CD14-positive monocyte (primary cell): ENCODE measurements around the gene RPE. TPM values are rescaled to one million over a fixed set of nuclear protein-coding genes. Genes with fewer than 3 reads are reported as not detected.

Source experiments
- DNase-seq, 3 donors: peaks; one replicate each; pipeline ENCODE4 v3.0.0-alpha.2; 2011 to 2022
- H2AFZ ChIP-seq: 2 replicates; pipeline ENCODE4 v1.6.0; 2012; ENCODE audit warnings: mild to moderate bottlenecking, low read depth, low read length, inconsistent platforms; ENCODE audit not compliant: insufficient read depth, poor library complexity, severe bottlenecking
- H3K27ac ChIP-seq, 2 donors: 1 replicate in 1 of 2; 2 replicates in 1 of 2; pipeline ENCODE4 v1.5.1; 2012 to 2013; ENCODE audit warnings: low read length in 2 of 2, control low read depth in 1 of 2, inconsistent platforms in 1 of 2, low read depth in 1 of 2, mild to moderate bottlenecking in 1 of 2
- H3K27me3 ChIP-seq, 2 donors: one replicate each; pipeline versions ENCODE4 v1.6.0 to v1.6.1; 2011 to 2013; ENCODE audit warnings: low read length in 2 of 2; ENCODE audit not compliant: control insufficient read depth in 2 of 2, insufficient read depth in 2 of 2
- H3K36me3 ChIP-seq, 2 donors: replicated peaks in 1 of 2; 1 replicate in 1 of 2; 2 replicates in 1 of 2; pipeline versions ENCODE4 v1.5.1 to v1.6.1; 2012 to 2013; ENCODE audit warnings: low read length in 2 of 2, control low read depth in 1 of 2, inconsistent platforms in 1 of 2, mild to moderate bottlenecking in 1 of 2; ENCODE audit not compliant: insufficient read depth in 2 of 2, control insufficient read depth in 1 of 2
- H3K4me1 ChIP-seq, 2 donors: 1 replicate in 1 of 2; 2 replicates in 1 of 2; pipeline versions ENCODE4 v1.5.1 to v1.6.1; 2012 to 2013; ENCODE audit warnings: low read length in 2 of 2, control low read depth in 1 of 2, inconsistent platforms in 1 of 2, mild to moderate bottlenecking in 1 of 2, moderate library complexity in 1 of 2; ENCODE audit not compliant: insufficient read depth in 2 of 2, control insufficient read depth in 1 of 2
- H3K4me2 ChIP-seq: replicated peaks from 2 replicates; pipeline ENCODE3; 2012; ENCODE audit warnings: low read length, moderate library complexity, mild to moderate bottlenecking; ENCODE audit not compliant: poor library complexity, severe bottlenecking; ENCODE audit errors: extremely low read depth
- H3K4me3 ChIP-seq, 3 experiments: fragments of 200-600 bp in 1 of 3; sonication (generic) in 1 of 3; replicated peaks in 1 of 3; 1 replicate in 2 of 3; 2 replicates in 1 of 3; pipeline ENCODE4 v1.5.1; 2011 to 2013; ENCODE audit warnings: low read length in 3 of 3, mild to moderate bottlenecking in 3 of 3, control low read depth in 2 of 3, low read depth in 2 of 3, inconsistent platforms in 1 of 3, moderate library complexity in 1 of 3
- H3K79me2 ChIP-seq: 2 replicates; pipeline ENCODE4 v1.6.0; 2012; ENCODE audit warnings: mild to moderate bottlenecking, control low read depth, inconsistent platforms, low read length, moderate library complexity; ENCODE audit not compliant: insufficient read depth
- H3K9ac ChIP-seq: 2 replicates; pipeline ENCODE4 v1.6.0; 2017; ENCODE audit warnings: low read length, mild to moderate bottlenecking; ENCODE audit not compliant: insufficient read depth, poor library complexity, severe bottlenecking
- H3K9me3 ChIP-seq, 2 donors: replicated peaks in 1 of 2; 1 replicate in 1 of 2; 2 replicates in 1 of 2; pipeline versions ENCODE4 v1.5.1 to v1.6.1; 2012 to 2013; ENCODE audit warnings: low read length in 2 of 2, control low read depth in 1 of 2; ENCODE audit not compliant: control insufficient read depth in 1 of 2, insufficient read depth in 1 of 2
- H4K20me1 ChIP-seq: 2 replicates; pipeline ENCODE4 v1.6.0; 2012; ENCODE audit warnings: mild to moderate bottlenecking, low read length, control low read depth, moderate library complexity; ENCODE audit not compliant: insufficient read depth
- H3K27ac Mint-ChIP-seq, 7 donors: one replicate each; pipeline ENCODE4 v1.8.0; 2020; ENCODE audit warnings: mild to moderate bottlenecking in 7 of 7, mixed read lengths in 7 of 7, moderate library complexity in 6 of 7, inconsistent platforms in 2 of 7
- H3K27me3 Mint-ChIP-seq, 3 donors: one replicate each; pipeline ENCODE4 v1.8.0; 2021 to 2022; ENCODE audit warnings: low read depth in 3 of 3, mild to moderate bottlenecking in 3 of 3, mixed read lengths in 3 of 3, moderate library complexity in 3 of 3, inconsistent platforms in 1 of 3
- H3K36me3 Mint-ChIP-seq, 2 donors: one replicate each; pipeline ENCODE4 v1.8.0; 2020; ENCODE audit warnings: mixed read lengths in 2 of 2, inconsistent platforms in 1 of 2, mild to moderate bottlenecking in 1 of 2
- H3K4me1 Mint-ChIP-seq: one replicate; pipeline ENCODE4 v1.8.0; 2020; ENCODE audit warnings: mild to moderate bottlenecking, mixed read lengths
- H3K4me3 Mint-ChIP-seq, 2 donors: one replicate each; pipeline ENCODE4 v1.8.0; 2020; ENCODE audit warnings: mild to moderate bottlenecking in 2 of 2, mixed read lengths in 2 of 2, moderate library complexity in 1 of 2
- H3K9me3 Mint-ChIP-seq, 7 donors: one replicate each; pipeline ENCODE4 v1.8.0; 2020 to 2022; ENCODE audit warnings: mixed read lengths in 7 of 7, mild to moderate bottlenecking in 6 of 7, moderate library complexity in 6 of 7, inconsistent platforms in 2 of 7
- WGBS: methylation state at CpG from one replicate; pipeline ENCODE4 v1.1.5; 2013; ENCODE audit warnings: missing lambda C conversion rate; ENCODE audit not compliant: insufficient coverage; 5-methylcytosine and 5-hydroxymethylcytosine counted together
- intact Hi-C, 2 donors: fragments of 100-400 bp; cut with micrococcal nuclease; formaldehyde crosslinking; loops; one replicate each; pipeline versions ENCODE4 v1.15.0 to v1.15.1; 2023
- polyA plus RNA-seq, 3 donors: library from polyadenylated mRNA; depleted of rRNA in 1 of 3; unstranded in 2 of 3; stranded (reverse) in 1 of 3; fragments of 300-500 nt in 2 of 3; fragments of >200 nt in 1 of 3; fragmentation: Illumina TruSeq in 2 of 3; gene quantifications; 1 replicate in 2 of 3; 2 replicates in 1 of 3; pipeline ENCODE4 v1.2.3, GENCODE V29; 2012 to 2021
- TF ChIP-seq, protein P1 (sequence below): fragments of 200-600 bp; IDR thresholded peaks from one replicate; pipeline ENCODE4 v1.8.0; 2022; ENCODE audit warnings: antibody characterized with exemption, mild to moderate bottlenecking

Gene RPE
- polyA plus RNA-seq, 3 donors, result 32.3 to 38.1 (median 33.8) TPM

DNA sequence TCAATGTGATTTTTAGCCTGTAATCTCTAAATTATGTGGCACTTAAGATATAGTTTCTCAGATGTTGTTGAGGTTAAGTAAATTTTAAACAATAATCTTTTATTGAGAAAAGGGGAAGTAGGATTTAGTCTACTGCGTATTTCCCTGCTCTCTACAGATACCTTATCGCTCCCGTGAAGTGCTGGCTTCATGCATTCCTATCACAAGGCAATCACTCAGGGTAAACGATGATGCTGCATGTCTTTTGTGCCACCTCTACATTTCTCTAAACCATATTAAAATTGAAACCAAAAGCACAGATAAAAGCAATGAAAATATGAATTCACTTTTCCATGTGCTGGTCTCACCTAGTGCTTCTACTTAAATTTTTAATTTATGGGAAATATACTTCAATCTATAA lies 14.4 kb upstream of the RPE start:
- no peak overlapping the region for H3K27ac ChIP-seq
- H3K27me3 Mint-ChIP-seq, result no peaks in the 10 kb centered on the region
- no peaks in the 10 kb centered on the region for H3K9me3 Mint-ChIP-seq
- WGBS, result 0% methylated on average over 1 of the region's 4 CpGs
- no peaks in the 10 kb centered on the region for H3K36me3 ChIP-seq
- no peaks in the 10 kb centered on the region for H4K20me1 ChIP-seq
- H3K4me2 ChIP-seq, result peak overlapping the region; percentile 47
- no peaks in the 10 kb centered on the region for H3K27me3 ChIP-seq
- intact Hi-C loops, result no loop called here
- no peaks in the 10 kb centered on the region for H3K36me3 Mint-ChIP-seq
- no peaks in the 10 kb centered on the region for H3K79me2 ChIP-seq
- TF ChIP-seq, protein P1, sequence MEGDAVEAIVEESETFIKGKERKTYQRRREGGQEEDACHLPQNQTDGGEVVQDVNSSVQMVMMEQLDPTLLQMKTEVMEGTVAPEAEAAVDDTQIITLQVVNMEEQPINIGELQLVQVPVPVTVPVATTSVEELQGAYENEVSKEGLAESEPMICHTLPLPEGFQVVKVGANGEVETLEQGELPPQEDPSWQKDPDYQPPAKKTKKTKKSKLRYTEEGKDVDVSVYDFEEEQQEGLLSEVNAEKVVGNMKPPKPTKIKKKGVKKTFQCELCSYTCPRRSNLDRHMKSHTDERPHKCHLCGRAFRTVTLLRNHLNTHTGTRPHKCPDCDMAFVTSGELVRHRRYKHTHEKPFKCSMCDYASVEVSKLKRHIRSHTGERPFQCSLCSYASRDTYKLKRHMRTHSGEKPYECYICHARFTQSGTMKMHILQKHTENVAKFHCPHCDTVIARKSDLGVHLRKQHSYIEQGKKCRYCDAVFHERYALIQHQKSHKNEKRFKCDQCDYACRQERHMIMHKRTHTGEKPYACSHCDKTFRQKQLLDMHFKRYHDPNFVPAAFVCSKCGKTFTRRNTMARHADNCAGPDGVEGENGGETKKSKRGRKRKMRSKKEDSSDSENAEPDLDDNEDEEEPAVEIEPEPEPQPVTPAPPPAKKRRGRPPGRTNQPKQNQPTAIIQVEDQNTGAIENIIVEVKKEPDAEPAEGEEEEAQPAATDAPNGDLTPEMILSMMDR, result no peak
- H3K4me1 Mint-ChIP-seq, result peaks cover 22% of the 10 kb centered on the region
- H2AFZ ChIP-seq, result peak overlapping the region; percentile 65
- H3K9ac ChIP-seq, result no peak overlapping the region
- H3K4me1 ChIP-seq, result peaks cover 18 to 23% of the 10 kb centered on the region in 2 donors
- H3K4me3 Mint-ChIP-seq, result peak overlapping the region; percentile 34 to 54
- no peaks in the 10 kb centered on the region for H3K9me3 ChIP-seq
- H3K27ac Mint-ChIP-seq, result no peak overlapping the region
- no peak for DNase-seq
- no peak overlapping the region for H3K4me3 ChIP-seq

GRCh38 chr2:209990838-209991237 lies 11.6 kb upstream of the RPE start:
- Mint-ChIP-seq H3K27me3 (no peaks in the 10 kb centered on the region), H3K4me1 (peaks cover 16% of the 10 kb centered on the region), H3K9me3 (no peaks in the 10 kb centered on the region), H3K4me3 (no peak overlapping the region), H3K27ac (no peak overlapping the region), H3K36me3 (no peaks in the 10 kb centered on the region)
- Histone ChIP-seq H3K9ac (no peak overlapping the region), H3K27ac (no peak overlapping the region), H3K4me1 (peaks cover 14 to 17% of the 10 kb centered on the region in 2 donors), H2AFZ (no peak overlapping the region), H3K27me3 (no peaks in the 10 kb centered on the region), H3K9me3 (no peaks in the 10 kb centered on the region), H4K20me1 (no peaks in the 10 kb centered on the region), H3K79me2 (no peaks in the 10 kb centered on the region), H3K4me2 (no peak overlapping the region), H3K36me3 (no peaks in the 10 kb centered on the region), H3K4me3 (no peak overlapping the region)
- TF ChIP-seq, protein P1, result no peak
- DNase-seq, result no peak
- intact Hi-C loops, result no loop called here
- no CpG with 5 or more reads among the region's 2 CpGs for WGBS
